Amygdala (tissue), 56 donors: ENCODE results near the gene DCC.

Source experiments
- DNase-seq, 56 donors: peaks; one replicate each; lab custom pipeline; 2025; lab: John Stamatoyannopoulos, UW

DCC gene

GRCh38 chr18:52422985-52423601 lies 83.1 kb downstream of the DCC start:
- no peak for DNase-seq

- no peak for DNase-seq
These were observed 86.0 kb downstream of the DCC start for GRCh38 chr18:52426041-52426440.

- DNase-seq, result no peak
These were observed 86.5 kb downstream of the DCC start for GRCh38 chr18:52426462-52426861.

- no peak for DNase-seq
These were observed 87.7 kb downstream of the DCC start for GRCh38 chr18:52427521-52428175.

- no peak for DNase-seq
These were observed 91.7 kb downstream of the DCC start for GRCh38 chr18:52431683-52432082.

GRCh38 chr18:52433797-52434196 lies 93.8 kb downstream of the DCC start:
- no peak for DNase-seq

GRCh38 chr18:52435301-52435700 lies 95.3 kb downstream of the DCC start:
- no peak for DNase-seq

- no peak for DNase-seq
These were observed 97.2 kb downstream of the DCC start for GRCh38 chr18:52437161-52437560.

- DNase-seq, result no peak
These were observed 99.5 kb downstream of the DCC start for GRCh38 chr18:52439457-52439856.

GRCh38 chr18:52441794-52442193 lies 101.8 kb downstream of the DCC start:
- DNase-seq, result no peak

- no peak for DNase-seq
These were observed 102.7 kb downstream of the DCC start for GRCh38 chr18:52442686-52443085.

- no peak for DNase-seq
These were observed 111.3 kb downstream of the DCC start for GRCh38 chr18:52451256-52451655.

GRCh38 chr18:52451851-52452250 lies 111.9 kb downstream of the DCC start:
- DNase-seq, result no peak

GRCh38 chr18:52452427-52452826 lies 112.4 kb downstream of the DCC start:
- DNase-seq, result no peak

- no peak for DNase-seq
These were observed 119.9 kb downstream of the DCC start for GRCh38 chr18:52459890-52460289.

- no peak for DNase-seq
These were observed 122.9 kb downstream of the DCC start for GRCh38 chr18:52462853-52463252.

GRCh38 chr18:52465391-52465790 lies 125.4 kb downstream of the DCC start:
- no peak for DNase-seq

- no peak for DNase-seq
These were observed 128.5 kb downstream of the DCC start for GRCh38 chr18:52468496-52468895.

- no peak for DNase-seq
These were observed 135.3 kb downstream of the DCC start for GRCh38 chr18:52475325-52475724.

GRCh38 chr18:52481116-52481515 lies 141.1 kb downstream of the DCC start:
- no peak for DNase-seq

GRCh38 chr18:52484977-52485376 lies 145.0 kb downstream of the DCC start:
- no peak for DNase-seq

GRCh38 chr18:52486052-52486451 lies 146.1 kb downstream of the DCC start:
- DNase-seq, result no peak
